DMS114 treated with DMSO at 0.1 percent for 48 hours (cell line): ENCODE data around the gene PLCZ1.
"Not testable (repeated sequence)": the region's sequence is repeated elsewhere in the genome, so short reads cannot be mapped to it uniquely, and the experiment has no call there.

Source experiments
- DNase-seq: peaks from one replicate; lab custom pipeline; 2025; ENCODE audit not compliant: unreplicated experiment; lab: John Stamatoyannopoulos, UW

The PLCZ1 gene

GRCh38 chr12:18703911-18704310, 33.9 kb downstream of the PLCZ1 start:
- no peak for DNase-seq

GRCh38 chr12:18703321-18703720, 34.5 kb downstream of the PLCZ1 start:
- no peak for DNase-seq

- no peak for DNase-seq
Observed at GRCh38 chr12:18700271-18700670, 37.5 kb downstream of the PLCZ1 start.

- DNase-seq = no peak
Observed at GRCh38 chr12:18696971-18697602, 40.7 kb downstream of the PLCZ1 start.

GRCh38 chr12:18693986-18694385, 43.8 kb downstream of the PLCZ1 start:
- DNase-seq = not testable (repeated sequence)

GRCh38 chr12:18690653-18691052, 47.2 kb downstream of the PLCZ1 start:
- no peak for DNase-seq

GRCh38 chr12:18689771-18690170, 48.0 kb downstream of the PLCZ1 start:
- DNase-seq = no peak

- DNase-seq = no peak
Observed at GRCh38 chr12:18684430-18684829, 53.4 kb downstream of the PLCZ1 start.

GRCh38 chr12:18683327-18684013, 54.3 kb downstream of the PLCZ1 start:
- DNase-seq = no peak

- no peak for DNase-seq
Observed at GRCh38 chr12:18681818-18682217, 56.0 kb downstream of the PLCZ1 start.

- DNase-seq = no peak
Observed at GRCh38 chr12:18676996-18677588, 60.7 kb downstream of the PLCZ1 start.

- DNase-seq = no peak
Observed at GRCh38 chr12:18676141-18676540, 61.7 kb downstream of the PLCZ1 start.

- DNase-seq = no peak
Observed at GRCh38 chr12:18658829-18659228, 79.0 kb downstream of the PLCZ1 start.

GRCh38 chr12:18658179-18658578, 79.6 kb downstream of the PLCZ1 start:
- no peak for DNase-seq

- no peak for DNase-seq
Observed at GRCh38 chr12:18655351-18655750, 82.5 kb downstream of the PLCZ1 start.

- no peak for DNase-seq
Observed at GRCh38 chr12:18653465-18653864, 84.3 kb downstream of the PLCZ1 start.

- no peak for DNase-seq
Observed at GRCh38 chr12:18652596-18652995, 85.2 kb downstream of the PLCZ1 start.

- no peak for DNase-seq
Observed at GRCh38 chr12:18651525-18651924, 86.3 kb downstream of the PLCZ1 start.

- DNase-seq = no peak
Observed at GRCh38 chr12:18646286-18646890, 91.4 kb downstream of the PLCZ1 start.

- no peak for DNase-seq
Observed at GRCh38 chr12:18644564-18644963, 93.2 kb downstream of the PLCZ1 start.

GRCh38 chr12:18643681-18644080, 94.1 kb downstream of the PLCZ1 start:
- DNase-seq = no peak

- no peak for DNase-seq
Observed at GRCh38 chr12:18640321-18640955, 97.4 kb downstream of the PLCZ1 start.
